ENCODE results near the gene GPR153.

Gene GPR153

DNA sequence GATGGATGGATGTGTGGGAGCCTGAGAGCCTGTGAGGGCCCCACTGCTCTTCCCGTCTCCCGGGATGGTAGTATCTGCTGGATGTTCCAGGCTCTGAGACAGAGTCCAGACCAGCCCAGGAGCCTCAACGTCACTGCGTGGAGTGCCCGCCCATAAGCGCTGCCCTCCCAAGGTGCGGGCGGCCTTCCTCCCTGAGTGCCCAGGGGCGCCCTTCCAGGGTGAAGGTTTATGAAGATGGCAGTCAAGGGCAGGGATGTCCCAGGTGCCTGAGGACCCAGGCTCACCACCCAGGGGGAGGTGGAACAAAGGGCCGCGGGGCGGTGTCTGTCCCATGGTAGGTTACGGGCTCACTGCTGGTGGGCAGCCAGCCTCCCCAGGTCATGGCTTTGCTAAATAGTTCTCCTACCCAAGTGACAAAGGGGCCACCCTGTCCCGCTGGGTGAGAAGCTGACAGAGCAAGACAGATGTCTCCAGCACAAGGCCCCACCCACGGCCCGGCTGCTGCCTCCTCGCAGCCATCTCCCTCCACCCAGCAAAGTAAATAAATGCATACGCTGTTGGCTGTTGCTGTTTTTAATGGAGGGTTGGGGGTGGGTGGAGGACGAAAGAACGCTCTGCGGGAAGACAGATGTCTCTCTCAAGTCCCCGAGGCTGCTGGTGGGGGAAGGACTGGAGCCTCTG, 9.0 kb upstream of the GPR153 start:
- DNase-seq (ENCODE audit: low spot score): no peak

DNA sequence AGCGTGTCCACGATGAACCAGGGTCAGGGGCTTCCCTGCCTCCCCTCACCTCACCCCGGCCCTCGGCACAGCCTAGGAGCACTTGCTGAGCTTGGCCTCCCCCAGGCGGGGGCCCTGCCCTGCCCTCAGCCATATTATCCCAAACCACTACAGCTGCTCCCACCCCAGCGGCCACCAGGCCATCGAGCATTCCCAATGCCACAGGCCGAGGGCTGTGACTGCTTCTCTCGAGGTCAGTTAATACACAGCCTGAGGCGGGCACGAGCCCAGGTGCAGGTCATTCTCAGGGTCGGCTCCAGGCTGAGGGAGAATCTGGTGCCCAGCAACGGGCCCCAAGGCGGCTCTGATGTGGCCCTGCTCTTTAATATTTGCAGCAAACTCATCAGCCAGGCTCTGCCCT, 8.4 kb upstream of the GPR153 start:
- DNase-seq (ENCODE audit: low spot score): no peak

DNA sequence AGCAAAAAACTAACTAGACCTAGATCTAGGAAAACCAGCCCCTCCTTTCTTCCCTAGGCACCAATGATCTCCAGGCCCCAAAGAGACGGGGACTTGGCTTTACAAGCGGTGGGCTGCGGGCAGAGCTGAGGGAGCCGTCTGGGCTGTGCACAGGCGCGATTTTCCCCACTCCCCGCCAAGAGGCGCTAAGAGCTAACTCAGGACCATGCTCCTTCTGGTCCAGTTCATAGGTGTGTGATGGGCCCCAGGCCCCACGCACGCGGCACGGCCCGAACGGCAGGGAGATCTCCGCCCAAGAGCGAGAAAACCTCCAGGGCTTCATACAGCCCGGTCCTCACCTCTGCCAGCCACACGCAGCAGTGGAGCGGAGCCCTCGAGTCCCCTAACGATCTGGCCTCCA, 7.5 kb upstream of the GPR153 start:
- DNase-seq (ENCODE audit: low spot score): no peak

DNA sequence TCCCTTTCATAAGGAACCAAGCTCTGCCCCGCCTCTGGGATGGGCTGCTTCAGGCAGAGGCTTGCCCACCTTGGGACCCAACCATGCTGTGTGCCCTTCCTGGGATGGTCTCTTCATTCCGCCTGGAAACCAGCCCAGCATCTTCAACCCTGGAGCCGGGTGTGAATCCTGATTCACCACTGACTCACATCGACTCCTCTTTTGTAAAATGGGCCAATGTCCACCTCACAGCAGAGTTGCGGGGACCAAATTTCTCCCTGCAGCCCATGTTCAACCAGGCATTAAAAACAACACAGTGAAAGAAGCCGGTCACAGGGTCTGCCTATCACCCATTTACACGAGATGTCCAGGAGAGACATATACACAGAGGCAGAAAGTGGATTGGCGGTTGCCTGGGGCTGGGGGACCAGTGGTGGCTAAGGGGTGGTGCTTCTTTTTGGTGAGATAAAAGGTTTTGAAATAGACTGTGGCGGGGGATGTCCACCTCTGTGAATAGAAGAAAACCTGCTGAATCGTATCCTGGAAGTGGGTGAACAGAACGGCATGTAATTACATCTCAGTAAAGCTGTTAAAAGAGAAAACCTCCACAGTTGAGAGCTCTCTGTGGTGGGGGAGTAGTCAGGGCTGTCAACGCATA, 6.9 kb upstream of the GPR153 start:
- DNase-seq (ENCODE audit: low spot score): no peak

DNA sequence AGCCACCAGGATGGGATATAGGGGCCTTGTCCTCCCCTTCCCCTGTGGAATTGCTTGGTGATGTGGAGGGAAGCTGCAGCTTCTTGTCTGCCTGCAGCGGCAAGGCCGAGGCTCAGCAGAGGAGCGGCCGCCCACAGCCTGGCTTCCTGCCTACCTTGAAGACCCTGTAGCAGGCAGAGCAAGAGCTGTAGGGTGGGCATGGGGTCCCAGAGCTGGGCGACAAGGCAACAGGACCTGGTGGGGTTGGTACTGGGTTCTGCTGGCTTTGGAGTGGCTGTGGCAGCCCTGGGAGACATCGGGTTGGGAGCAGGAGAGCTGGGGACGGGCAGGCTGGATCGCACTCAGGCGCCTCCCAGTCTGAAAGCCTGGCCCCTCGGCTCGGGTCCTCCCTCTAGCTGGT, 5.7 kb upstream of the GPR153 start:
- DNase-seq (ENCODE audit: low spot score): no peak

DNA sequence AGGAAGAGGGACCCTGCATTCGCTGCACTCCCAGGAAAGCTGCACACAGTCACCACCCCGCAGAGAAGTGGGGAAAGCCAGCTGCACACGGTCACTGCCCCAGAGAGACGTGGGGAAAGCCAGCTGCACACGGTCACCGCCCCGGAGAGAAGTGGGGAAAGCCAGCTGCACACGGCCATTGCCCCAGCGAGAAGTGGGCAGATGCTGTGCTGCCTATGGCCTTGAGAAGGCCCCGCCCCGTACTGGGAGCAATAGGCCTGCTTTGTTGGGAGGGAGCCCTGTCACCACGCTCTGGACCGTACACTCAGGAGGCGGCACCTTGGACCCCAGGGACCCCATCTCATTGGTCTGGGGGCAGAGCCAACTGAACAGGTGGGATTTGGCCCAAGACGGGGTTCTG, 4.3 kb upstream of the GPR153 start:
- DNase-seq (ENCODE audit: low spot score): no peak

DNA sequence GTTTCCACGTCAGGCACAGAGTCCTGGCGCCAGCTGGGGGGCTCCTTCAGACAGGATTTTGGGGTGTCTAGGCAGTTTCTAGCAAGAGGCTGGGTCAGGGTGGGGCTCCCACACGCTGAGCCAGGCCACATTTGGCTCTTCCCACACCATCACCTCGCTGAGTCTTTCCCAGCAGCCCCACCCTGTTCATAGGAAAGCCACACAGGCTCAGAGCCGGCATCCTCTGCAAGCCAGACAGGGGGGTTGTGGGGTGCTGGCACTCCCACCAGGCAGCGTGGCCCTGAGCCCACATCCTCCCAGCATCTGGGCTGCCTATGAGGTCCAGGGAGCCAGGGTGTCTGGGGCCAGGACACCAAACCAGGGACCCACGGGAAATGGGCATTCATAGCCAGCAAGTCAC, 2.8 kb upstream of the GPR153 start:
- no peak for DNase-seq (ENCODE audit: low spot score)

DNA sequence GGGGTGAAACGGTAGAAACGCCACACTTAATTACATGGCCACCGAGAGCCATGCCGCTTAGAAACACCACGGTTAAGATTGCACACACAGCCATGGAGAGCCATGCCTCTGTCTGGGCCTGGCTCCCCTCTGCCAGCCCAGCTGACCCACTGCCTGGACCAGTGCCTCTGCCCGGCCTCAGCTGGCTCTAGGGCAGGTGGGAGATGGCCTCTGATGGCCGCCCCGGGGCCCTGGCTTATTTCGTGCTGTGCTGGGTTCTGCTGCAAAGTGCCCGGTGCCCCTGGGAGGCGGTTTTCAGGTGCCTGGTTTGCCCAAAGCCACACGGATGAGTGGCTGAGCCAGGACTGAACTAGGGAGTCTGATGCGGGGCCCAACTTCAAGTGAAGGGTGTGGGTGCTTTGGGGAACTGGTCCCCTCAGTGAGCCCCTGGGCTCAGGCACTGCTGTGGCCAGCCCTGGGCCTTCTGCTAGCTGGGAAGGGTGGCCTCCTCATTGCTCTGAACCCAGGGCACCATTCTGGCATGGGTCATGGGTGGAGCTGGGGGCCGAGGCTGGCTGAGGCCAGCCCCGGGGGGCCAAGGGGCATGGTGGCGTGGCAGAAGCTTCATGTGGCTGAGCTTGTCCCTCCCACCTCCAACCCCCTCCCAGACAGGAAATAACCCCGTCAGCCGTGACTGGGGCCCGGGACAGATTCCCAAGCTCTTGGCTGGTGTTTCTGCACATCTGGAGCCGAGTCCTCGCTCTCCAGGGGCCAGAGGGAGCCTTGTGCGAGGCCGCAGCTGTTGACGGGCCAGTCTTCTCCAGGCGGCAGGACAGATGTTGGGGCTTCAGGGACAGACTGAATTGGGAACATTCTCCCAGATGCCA, 1.9 kb upstream of the GPR153 start:
- no peak for DNase-seq (ENCODE audit: low spot score)

DNA sequence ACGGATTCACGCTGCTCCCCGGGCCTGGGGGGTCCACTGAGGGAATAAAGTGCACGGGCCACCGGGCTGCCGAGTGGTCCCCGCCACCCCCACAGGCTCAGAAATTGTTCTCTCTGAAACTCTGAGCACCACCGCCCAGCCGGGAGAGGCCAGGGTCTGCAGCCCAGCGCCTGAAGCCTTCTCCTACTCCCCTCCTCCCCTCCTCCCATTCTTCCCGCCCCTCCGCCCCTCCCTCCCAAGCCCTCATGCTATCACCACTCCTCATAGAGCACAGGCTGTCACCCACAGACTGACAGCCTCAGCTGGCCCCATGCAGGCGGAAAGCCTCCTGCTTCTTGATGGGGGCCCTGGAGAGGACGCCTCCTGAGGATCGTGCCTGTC, 707 bp upstream of the GPR153 start:
- DNase-seq (ENCODE audit: low spot score): no peak

DNA sequence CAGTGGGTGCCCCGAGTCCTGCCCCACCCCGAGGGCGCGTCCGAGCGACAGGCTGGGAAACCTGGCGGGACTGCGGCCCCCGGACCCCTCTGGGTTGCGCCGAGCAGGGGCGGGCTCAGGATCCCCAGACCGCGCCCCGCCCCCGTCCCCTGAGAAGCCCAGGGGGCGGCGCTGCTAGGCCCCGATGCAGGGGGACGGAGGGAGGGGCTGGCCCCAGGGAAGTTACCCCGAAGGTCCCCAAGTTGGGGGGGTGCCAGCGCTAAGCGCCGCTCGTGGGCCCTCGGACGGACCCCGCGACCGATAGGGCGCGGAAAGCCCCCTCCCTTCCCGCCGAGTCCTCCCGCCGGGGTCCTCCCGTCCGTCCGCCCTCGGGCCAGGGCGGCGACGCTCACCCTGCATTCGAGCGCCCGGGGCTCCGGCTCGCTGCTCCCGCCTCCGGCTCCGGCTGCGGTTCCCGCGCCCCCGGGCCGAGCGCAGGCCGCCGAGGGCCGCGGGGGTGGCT, 414 bp downstream of the GPR153 start:
- DNase-seq (ENCODE audit: low spot score): no peak

DNA sequence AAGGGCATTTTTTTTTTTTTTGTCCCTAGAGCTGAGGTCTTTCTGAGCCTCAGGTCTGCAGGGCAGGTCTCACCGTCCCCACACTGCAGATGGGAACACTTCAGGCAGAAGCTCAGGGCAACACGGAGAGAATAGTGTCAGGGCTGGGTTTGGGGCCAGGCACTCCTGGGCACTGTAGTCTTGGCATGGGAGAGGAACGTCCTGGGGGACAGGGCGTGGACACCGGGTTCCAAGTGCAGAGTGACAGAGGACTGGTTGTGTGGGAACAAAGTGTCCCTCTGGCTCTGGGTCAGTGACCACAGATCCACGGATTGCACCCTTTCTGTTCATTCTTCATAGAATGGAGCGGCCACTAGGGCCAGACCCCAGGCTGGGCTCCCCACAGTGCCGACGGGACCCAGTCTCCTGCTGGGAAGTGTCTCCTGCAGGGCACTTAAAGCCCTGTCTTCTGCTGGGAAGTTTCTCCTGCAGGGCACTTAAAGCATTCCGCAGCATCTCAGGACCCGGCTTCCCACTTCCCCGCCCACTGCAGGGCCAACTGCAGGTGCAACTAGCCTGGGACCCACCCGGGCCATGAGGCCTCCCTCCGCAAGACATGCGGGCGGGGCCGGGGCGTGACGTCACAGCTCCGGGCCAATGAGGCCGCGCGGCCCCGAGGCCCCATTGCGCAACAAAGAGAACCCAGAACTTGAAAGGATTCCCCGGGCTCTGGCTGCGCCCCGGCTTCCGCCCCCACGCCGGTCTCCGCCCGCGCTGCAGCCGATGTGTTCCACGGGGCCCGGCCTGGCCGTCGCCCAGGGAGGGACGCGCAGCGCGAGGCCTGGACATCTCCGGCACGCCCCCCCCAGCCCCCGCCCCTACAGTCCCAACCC, 1.2 kb downstream of the GPR153 start:
- peak; percentile 85 for DNase-seq (ENCODE audit: low spot score)

DNA sequence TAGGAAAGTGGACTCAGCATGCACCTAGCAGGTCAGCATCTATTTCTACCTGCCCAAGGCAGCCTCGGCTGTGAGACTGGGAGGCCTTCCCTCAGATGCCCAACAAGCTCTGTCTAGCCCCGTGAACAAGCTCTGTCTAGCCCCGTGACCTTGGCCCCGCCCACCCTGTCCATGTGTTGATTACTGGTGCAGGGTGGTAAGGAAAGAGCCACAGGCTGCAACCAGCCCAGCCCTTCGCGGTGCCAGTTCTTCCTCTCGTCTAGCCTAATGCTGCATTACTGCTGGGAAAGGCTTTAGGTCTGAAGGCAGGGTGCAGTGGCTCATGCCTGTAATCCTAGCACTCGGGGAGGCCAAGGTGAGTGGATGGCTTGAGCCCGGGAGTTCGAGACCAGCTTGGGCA, 2.2 kb downstream of the GPR153 start:
- DNase-seq (ENCODE audit: low spot score): no peak

DNA sequence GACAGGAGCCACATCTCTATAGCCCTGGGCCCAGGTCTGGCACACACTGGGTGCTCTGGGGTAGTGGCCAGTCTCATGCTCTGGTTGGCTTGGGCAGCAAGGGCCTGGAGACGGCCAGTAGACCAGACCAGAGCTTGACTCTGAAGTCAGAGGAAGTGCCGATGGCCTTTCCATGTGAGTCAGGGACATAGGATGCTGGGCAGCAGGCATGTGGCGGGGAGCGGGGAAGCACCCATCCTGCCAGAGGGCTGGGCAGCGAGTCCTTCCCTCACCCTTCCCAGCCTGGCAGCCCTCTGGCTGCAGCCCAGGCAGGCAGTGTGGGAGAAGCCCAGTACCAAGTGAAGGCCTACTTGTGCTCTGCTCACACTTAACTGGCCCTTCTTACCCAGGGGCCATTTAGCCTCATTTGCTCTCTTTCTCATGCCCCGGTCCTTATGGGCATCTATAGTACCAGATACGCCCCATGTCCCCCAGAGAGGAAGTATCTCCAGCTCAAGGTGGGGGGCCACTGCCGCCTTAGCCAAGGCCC, 3.3 kb downstream of the GPR153 start:
- DNase-seq (ENCODE audit: low spot score): no peak

DNA sequence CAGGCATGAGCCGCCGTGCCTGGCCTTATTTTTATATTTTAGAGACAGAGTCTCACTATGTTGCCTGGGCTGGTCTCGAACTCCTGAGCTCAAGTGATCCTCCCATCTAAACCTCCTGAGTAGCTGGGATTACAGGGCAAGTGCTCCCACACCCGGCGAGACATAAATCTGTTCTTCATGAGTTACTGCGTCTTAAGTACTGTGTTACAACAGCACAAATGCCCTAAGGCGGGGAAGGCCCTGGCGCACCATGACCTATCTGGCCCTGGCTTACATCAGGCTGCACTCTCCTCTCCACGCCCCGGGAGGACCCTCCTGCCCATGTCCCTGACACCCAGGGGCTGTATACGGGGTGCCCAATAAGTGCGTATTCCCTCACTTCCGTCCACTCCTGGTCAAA, 4.3 kb downstream of the GPR153 start:
- DNase-seq (ENCODE audit: low spot score): no peak

DNA sequence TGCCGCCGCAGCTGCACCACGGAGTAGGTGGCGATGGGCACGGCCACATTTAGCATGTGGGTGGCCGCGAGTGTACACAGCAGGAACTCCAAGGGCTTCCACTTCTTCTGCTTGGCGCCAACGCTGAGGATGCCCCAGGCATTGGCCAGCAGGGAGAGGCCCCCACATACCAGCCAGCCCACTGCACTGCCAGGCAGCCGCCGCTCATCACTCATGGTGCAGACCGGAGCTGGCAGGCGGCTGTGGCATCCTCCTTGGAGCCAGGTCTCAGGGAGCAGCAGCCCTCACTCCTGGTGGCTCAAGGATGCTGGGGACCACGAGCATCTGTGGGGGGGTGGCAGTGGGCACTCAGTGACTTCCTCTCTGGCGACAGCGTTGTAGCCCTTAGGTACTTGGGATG, 6.2 kb downstream of the GPR153 start:
- DNase-seq (ENCODE audit: low spot score): no peak

DNA sequence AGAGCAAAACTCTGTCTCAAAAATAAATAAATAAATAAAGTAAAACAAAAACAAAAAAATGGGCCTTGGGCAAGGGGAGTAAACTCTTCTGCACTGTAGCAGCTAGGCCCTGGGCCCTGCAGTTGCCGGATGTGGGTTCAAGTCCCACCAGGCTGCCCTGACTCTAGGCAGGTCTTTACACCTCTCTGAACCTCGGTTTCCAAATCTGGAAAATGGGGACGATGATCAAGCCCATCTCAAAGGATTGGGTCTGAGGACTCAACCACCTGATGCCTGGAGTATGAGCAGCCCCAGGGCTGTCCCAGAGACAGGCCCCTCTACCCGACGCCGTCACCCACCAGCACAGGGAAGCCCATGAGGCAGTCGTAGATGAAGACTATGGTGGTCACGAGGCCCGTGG, 7.5 kb downstream of the GPR153 start:
- DNase-seq (ENCODE audit: low spot score): no peak

DNA sequence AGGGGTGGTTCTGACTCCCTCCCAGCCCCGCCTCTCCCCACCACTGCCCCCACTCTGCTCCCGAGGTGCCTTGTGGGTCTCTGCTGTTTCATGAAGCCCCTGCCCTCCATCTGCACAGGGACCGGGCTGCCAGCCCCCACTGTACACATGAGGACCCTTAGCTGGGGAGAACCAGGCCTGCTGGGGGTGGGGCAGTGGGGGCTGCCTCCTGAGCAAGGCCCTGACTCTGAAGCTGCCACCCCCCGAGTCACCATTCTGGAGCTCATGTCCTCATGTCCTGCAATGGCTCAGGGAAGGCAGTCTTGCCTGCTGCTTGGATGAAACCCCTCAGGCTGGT, 8.6 kb downstream of the GPR153 start:
- no peak for DNase-seq (ENCODE audit: low spot score)

DNA sequence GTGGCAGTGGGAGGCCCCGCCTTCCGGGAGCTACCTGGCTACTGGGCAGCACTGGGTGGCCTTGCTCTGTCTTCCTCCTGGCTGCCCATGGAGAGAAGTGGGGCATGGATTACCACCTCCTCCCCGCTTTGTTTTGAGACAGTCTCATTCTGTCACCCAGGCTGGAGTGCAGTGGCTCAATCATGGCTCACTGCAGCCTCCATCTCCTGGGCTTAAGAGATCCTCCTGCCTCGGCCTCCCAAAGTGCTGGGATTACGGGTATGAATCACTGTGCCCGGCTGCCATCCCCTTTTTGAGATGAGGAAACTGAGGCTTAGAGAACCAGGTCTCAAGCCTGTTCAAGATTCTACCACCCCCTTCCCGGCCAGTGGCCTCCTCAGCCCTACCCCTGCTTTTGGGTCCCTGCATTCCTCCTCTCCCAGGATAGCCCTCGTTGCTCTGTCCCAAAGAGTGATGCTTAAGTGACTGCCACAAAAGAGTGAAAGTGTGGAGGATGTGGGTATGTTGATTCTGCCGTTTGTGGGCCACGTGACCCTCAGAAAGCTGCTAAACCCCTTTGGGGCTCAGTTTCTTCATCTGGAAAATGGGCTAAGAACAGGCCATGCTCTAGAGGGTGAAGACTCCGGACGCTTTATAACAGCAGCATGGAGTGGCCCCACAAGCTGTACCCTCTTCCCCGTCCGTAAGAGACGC, 9.1 kb downstream of the GPR153 start:
- no peak for DNase-seq (ENCODE audit: low spot score)

DNA sequence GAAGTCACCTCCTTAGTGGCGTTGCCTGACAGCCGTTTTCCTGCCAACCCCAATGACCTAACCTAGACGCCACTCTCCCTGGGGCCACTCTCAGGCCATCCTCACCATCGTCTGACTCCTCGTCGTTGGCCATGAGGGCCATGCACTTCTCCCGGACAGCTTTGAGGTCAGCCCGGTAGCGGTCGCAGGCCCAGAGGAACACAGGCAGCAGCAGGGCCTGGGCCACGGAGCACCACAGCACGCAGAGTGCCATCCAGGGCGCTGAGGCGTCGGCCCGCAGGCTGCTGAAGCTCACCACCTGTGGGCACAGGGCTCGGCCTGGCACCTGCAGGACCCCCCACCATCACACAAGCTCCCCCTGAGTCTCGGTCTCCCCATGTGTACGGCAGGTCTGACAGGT, 9.7 kb downstream of the GPR153 start:
- DNase-seq (ENCODE audit: low spot score): no peak

DNA sequence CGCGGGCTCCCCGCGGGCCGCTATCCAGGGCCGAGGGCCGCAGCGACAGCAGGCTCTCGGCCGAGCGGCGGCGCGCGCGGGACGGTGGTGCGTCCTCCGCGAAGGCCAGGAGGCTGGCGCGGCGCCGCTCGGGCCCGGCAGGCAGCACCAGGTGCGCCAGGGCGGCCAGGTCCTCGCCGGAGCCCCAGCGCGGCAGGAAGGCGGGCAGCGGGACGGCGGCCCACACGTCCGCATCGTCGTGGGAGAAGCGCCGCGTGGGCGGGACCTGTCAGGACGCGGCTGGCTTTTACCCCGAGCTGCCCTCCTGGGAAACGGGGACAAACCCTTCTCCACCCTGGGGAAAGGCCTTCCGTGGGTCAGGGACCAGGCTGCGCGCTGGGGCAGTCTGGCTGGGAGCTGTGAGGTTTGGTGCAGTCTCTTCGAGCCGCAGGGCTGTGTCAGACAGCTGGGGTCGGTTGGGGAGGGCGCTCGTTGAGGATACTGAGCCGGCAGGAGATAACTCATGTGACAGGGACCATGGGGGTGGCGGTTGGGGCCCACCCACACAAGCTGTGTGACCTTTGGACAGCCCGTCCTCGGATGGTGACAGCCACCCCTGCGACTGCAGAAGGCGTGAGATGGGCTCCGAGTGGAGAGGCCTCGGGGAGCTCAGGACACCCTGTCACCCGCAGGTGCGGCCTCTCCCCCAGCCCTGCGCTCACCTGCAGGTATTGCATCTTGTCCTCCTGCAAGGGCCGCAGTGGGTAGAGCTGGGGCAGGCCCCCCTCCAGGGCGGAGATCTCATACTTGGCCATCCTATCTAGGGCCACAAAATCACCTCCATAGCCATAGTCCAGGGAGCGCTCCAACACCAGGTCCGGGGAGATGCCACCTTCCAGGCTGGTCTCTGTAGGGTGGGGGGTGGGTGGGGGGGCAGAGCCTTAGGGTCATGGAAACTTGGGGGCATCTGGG, 10.9 kb downstream of the GPR153 start:
- no peak for DNase-seq (ENCODE audit: low spot score)
